ENCODE results near the gene MYRF. TPM values are rescaled to one million over a fixed set of nuclear protein-coding genes. Genes with fewer than 3 reads are reported as not detected.

MYRF gene
- total and polyA plus RNA-seq, 12 donors: 0.13 to 2.6 (median 0.89) TPM

DNA sequence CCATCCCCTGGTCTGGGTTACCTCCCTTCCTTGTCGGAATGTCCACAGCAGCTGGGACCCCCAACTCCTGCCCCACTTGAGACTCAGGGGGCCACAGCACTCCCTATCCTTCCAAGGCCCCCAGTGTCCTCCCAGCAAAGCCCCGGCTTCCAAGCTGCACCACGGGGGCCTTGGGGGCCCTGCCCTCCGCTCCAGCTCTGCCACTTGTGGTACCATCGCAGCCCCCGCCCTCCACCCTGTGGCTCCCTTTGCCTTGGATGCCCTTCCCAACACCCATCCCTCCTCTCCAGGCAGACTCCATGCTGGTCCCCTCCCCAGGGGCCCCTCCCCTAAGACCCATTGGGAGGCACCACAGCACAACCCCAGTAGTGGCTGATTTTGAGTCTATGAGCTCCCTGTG is 22.7 kb downstream of the MYRF start:
- H3K27ac ChIP-seq: no peak overlapping the region
- peaks cover 0 to 11% of the 10 kb centered on the region in 2 donors for H3K4me1 ChIP-seq (replicated peaks in 1 of 2)
- no peak for DNase-seq
- H3K27me3 ChIP-seq: no peaks in the 10 kb centered on the region
- 94 to 97% (median 96%) methylated on average over 6 of the region's 6 CpGs for WGBS, 4 donors
- no peak for TF ChIP-seq POLR2A (IDR thresholded peaks at IDR 0.05)
- TF ChIP-seq, protein P1, sequence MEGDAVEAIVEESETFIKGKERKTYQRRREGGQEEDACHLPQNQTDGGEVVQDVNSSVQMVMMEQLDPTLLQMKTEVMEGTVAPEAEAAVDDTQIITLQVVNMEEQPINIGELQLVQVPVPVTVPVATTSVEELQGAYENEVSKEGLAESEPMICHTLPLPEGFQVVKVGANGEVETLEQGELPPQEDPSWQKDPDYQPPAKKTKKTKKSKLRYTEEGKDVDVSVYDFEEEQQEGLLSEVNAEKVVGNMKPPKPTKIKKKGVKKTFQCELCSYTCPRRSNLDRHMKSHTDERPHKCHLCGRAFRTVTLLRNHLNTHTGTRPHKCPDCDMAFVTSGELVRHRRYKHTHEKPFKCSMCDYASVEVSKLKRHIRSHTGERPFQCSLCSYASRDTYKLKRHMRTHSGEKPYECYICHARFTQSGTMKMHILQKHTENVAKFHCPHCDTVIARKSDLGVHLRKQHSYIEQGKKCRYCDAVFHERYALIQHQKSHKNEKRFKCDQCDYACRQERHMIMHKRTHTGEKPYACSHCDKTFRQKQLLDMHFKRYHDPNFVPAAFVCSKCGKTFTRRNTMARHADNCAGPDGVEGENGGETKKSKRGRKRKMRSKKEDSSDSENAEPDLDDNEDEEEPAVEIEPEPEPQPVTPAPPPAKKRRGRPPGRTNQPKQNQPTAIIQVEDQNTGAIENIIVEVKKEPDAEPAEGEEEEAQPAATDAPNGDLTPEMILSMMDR (IDR thresholded peaks at IDR 0.05): no peak
- H3K4me3 ChIP-seq: no peak overlapping the region
- H3K9me3 ChIP-seq (replicated peaks in 1 of 3): no peaks in the 10 kb centered on the region
- intact Hi-C loops (cut with DNase I): no loop called here
- no peaks in the 10 kb centered on the region for H3K36me3 ChIP-seq (replicated peaks in 1 of 2)

DNA sequence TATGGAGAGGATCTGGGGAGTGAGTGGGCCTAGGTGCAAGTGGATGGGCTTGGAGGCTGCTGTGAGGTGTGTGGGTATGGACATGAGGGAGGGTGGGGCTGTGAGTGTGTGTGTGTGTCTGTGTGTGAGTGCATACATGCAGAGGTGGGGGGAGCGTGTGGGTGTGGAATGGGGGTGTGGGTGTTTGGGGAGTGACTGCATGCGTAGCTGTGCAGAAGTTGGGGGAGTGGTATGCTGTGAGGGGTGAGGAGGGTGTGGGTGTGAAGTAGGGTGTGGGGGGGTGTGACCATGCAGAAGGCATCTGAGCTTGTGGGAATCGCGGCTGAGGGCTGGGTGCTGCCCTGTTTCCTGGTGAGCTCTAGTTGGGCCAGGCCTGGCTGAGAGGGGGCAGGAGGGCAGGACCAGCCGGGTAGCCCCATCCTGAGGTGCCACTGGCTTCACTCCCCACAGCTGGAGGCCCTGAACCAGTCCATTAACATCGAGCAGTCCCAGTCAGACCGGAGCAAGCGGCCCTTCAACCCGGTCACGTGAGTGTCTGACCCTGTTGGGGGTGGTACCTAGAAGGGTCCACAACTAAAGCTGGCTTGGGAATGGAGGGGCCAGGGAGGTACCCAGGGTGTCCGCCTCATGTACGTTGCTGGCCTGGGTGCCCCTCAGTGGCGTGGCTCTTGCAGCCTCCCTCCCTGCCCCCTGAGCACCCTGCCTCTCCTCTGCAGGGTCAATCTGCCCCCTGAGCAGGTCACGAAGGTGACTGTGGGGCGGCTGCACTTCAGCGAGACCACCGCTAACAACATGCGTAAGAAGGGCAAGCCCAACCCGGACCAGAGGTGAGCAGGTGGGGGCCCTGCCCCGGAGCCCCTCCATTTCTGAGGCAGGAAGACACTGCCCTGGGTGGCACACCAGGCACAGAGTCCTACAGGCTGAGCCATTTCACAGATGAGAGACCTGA is 23.4 kb downstream of the MYRF start:
- TF ChIP-seq POLR2A (IDR thresholded peaks at IDR 0.05): no peak
- TF ChIP-seq, protein P1 (IDR thresholded peaks at IDR 0.05): no peak
- WGBS, 4 donors: 78 to 84% (median 81%) methylated on average over 6 to 20 of the region's 20 CpGs
- H3K9me3 ChIP-seq (replicated peaks in 1 of 3): no peaks in the 10 kb centered on the region
- no peak overlapping the region for H3K27ac ChIP-seq
- intact Hi-C loops (cut with DNase I): no loop called here
- no peak overlapping the region for H3K4me3 ChIP-seq
- H3K27me3 ChIP-seq: no peaks in the 10 kb centered on the region
- DNase-seq: no peak
- no peaks in the 10 kb centered on the region for H3K36me3 ChIP-seq (replicated peaks in 1 of 2)
- peaks cover 0 to 11% of the 10 kb centered on the region in 2 donors for H3K4me1 ChIP-seq (replicated peaks in 1 of 2)

DNA sequence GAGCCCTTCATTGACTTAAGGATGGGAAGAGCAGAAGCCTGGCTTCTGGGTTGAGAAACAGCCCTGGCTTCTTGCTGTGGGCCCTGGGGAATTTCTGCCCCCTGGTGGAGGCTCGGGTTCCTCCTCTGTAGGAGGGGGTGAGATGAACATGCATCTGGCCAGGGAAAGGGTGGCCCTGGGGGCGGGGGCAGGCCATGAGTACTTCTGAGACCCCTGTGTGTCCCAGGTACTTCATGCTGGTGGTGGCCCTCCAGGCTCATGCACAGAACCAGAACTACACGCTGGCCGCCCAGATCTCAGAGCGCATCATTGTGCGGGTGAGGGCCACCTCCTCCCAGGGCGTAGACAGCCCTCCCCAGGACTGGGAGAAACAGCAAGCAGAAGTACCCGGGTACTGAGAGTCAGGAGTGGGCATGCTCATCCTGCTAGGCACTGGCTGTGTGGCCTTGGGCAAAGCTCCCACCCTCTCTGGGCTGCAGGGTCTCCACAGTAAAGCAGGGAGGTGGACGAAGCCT is 24.2 kb downstream of the MYRF start:
- peak; percentile 70 to 82 (median 77) for DNase-seq
- WGBS, 4 donors: 20 to 56% (median 45%) methylated on average over 2 to 9 of the region's 9 CpGs
- Histone ChIP-seq H3K36me3 (replicated peaks in 1 of 2) (no peaks in the 10 kb centered on the region), H3K4me1 (replicated peaks in 1 of 2) (peaks cover 0 to 11% of the 10 kb centered on the region in 2 donors), H3K27me3 (no peaks in the 10 kb centered on the region), H3K9me3 (replicated peaks in 1 of 3) (no peaks in the 10 kb centered on the region), H3K27ac (peak overlapping the region in 4 of 5 donors; percentile 39 to 80 (median 60)), H3K4me3 (peak overlapping the region in 1 of 4 donors; percentile 50)
- TF ChIP-seq, protein P1 (IDR thresholded peaks at IDR 0.05): peak; percentile 66 to 75 (median 70)
- TF ChIP-seq POLR2A (IDR thresholded peaks at IDR 0.05): no peak
- intact Hi-C loops (cut with DNase I): no loop called here

DNA sequence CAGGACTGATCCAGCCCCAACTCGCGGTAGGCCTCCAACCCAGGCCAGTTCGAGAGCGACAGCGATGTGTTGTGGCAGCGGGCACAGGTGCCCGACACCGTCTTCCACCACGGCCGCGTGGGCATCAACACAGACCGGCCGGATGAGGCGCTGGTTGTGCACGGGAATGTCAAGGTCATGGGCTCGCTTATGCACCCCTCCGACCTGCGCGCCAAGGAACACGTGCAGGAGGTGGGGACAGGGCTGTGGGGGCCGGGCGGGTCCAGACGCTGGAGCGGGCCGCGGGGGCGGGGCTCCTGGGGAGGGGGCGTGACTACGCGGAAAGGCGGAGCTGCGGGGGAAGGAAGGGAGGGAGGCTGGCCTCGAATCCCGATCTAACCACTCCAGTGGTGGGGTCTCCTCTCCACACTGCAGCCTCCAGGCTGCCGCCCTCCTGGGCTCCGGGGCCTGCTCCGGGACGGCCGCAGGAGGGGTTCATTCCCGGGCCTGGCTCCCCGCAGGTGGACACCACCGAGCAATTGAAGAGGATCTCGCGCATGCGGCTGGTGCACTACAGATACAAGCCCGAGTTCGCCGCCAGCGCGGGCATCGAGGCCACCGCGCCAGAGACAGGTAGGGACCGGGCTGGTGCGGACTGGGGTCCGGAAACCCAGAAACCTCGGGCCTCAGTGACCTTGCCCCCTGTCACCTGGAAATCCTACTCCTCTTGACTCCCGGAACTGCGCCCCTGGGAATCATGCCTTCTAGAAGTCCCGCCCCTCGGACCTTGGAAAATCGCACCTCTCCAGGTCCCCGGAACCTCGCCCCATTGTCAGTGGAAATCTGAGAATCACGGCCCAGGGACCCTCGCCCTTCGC is 25.0 kb downstream of the MYRF start:
- Histone ChIP-seq H3K36me3 (replicated peaks in 1 of 2) (no peaks in the 10 kb centered on the region), H3K27ac (peak overlapping the region in 4 of 5 donors; percentile 39 to 80 (median 60)), H3K4me1 (replicated peaks in 1 of 2) (peaks cover 0 to 11% of the 10 kb centered on the region in 2 donors), H3K9me3 (replicated peaks in 1 of 3) (no peaks in the 10 kb centered on the region), H3K4me3 (peak overlapping the region in 1 of 4 donors; percentile 50), H3K27me3 (no peaks in the 10 kb centered on the region)
- WGBS, 4 donors: 23 to 45% (median 29%) methylated on average over 9 to 66 of the region's 67 CpGs
- peak; percentile 84 to 92 (median 86) for DNase-seq
- intact Hi-C loops (cut with DNase I): no loop called here
- TF ChIP-seq, protein P1 (IDR thresholded peaks at IDR 0.05): no peak
- TF ChIP-seq POLR2A (IDR thresholded peaks at IDR 0.05): peak in 1 of 2 donors; percentile 34

Measured in adrenal gland (tissue), 12 donors.